Right lung (tissue), 5 donors: ENCODE data around the gene ZNF491. TPM values are rescaled to one million over a fixed set of nuclear protein-coding genes. Genes with fewer than 3 reads are reported as not detected.

ENCODE experiments used
- polyA plus RNA-seq, 5 donors: library from polyadenylated mRNA; unstranded; fragments of 120-200 nt; gene quantifications; one replicate each; pipeline versions ENCODE4 v1.2.1 to v1.2.3, GENCODE V29; 2013; ENCODE audit warnings: inconsistent platforms in 1 of 5, low replicate concordance in 1 of 5; ENCODE audit not compliant: insufficient read length in 5 of 5, insufficient read depth in 1 of 5

Gene ZNF491
- polyA plus RNA-seq, 5 donors, result 6.3 to 11.8 (median 8.3) TPM

Other genes with a start within 250 kb of the ZNF491 start
- 10 to 100 TPM; 38.5 to 60.3 (median 39.3) TPM for gene ELOF1, start 239.3 kb upstream of the ZNF491 start, polyA plus RNA-seq
- 1 to 10 TPM; 2.6 to 4.4 (median 3.5) TPM for gene ACP5, start 220.9 kb upstream of the ZNF491 start, polyA plus RNA-seq
- 10 to 100 TPM; 29.8 to 43.8 (median 37.0) TPM for gene ZNF627, start 201.0 kb upstream of the ZNF491 start, polyA plus RNA-seq
- gene ZNF823, start 59.6 kb upstream of the ZNF491 start, polyA plus RNA-seq, result 10 to 100 TPM in 2 of 5 donors, 1 to 10 TPM in 3; 7.0 to 11.0 (median 9.0) TPM
- gene ZNF441, start 31.5 kb upstream of the ZNF491 start, polyA plus RNA-seq, result 10 to 100 TPM in 4 of 5 donors, 1 to 10 TPM in 1; 8.1 to 16.3 (median 12.3) TPM
- 10 to 100 TPM; 15.3 to 25.4 (median 23.2) TPM for gene ZNF440, start 15.8 kb downstream of the ZNF491 start, polyA plus RNA-seq
- 10 to 100 TPM; 12.8 to 22.7 (median 18.5) TPM for gene ZNF439, start 50.2 kb downstream of the ZNF491 start, polyA plus RNA-seq
- gene ZNF69, start 89.3 kb downstream of the ZNF491 start, polyA plus RNA-seq, result 10 to 100 TPM; 10.1 to 26.0 (median 17.6) TPM
- 10 to 100 TPM; 17.0 to 25.4 (median 20.2) TPM for gene ZNF700, start 126.6 kb downstream of the ZNF491 start, polyA plus RNA-seq
- gene ZNF763, start 166.5 kb downstream of the ZNF491 start, polyA plus RNA-seq, result 10 to 100 TPM in 1 of 5 donors, 1 to 10 TPM in 4; 5.3 to 11.1 (median 8.3) TPM
- gene ZNF433, start 237.2 kb downstream of the ZNF491 start, polyA plus RNA-seq, result 10 to 100 TPM; 13.1 to 19.1 (median 17.5) TPM